ENCODE results near the gene ZEB1. TPM values are rescaled to one million over a fixed set of nuclear protein-coding genes. Genes with fewer than 3 reads are reported as not detected.

The ZEB1 gene
- total RNA-seq, 4 donors from 2014 or later = 22.4 to 61.1 (median 40.1) TPM

DNA sequence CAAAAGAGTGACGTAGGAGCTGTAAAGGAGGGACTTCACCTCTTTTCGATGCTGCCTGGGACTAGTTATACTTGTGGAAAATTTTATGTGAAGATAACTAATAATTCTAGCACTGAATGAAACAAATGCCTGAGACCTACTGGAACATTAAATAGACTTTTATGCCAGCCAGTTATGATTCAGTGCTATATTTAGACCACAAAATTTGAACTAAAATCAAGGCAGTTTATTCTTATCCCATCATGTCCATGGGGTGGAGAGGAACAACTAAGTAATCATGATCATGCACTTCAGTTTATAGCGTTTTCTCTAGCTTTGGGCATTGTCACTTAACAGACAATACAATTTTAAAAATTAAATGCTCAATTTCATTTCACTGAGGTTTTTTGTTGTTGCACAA, 76.7 kb downstream of the ZEB1 start:
- DNase-seq = no peak
- intact Hi-C loops (cut with DNase I; ENCODE audit: low total_unique reads) (no loop called here), in situ Hi-C loops (cut with MboI; ENCODE audit: low pct_ligation_motif_present in 1 of 4, low pct_unique_long_range_greater_than_20kb in 1 of 4, low sequenced_read_pairs in 3 of 4) (no loop called here)
- Histone ChIP-seq H3K9me3 (no peaks in the 10 kb centered on the region), H3K27ac (peak overlapping the region in 2 of 4 donors; percentile 15 to 43), H3K36me3 (no peaks in the 10 kb centered on the region), H3K4me3 (no peak overlapping the region), H3K4me1 (peaks cover 0 to 30% (median 4%) of the 10 kb centered on the region in 4 donors), H3K27me3 (no peaks in the 10 kb centered on the region)
- WGBS, 2 donors (ENCODE audit: low coverage in 1 of 2) = 60 to 63% methylated on average over 3 of the region's 3 CpGs
- TF ChIP-seq, protein P1, sequence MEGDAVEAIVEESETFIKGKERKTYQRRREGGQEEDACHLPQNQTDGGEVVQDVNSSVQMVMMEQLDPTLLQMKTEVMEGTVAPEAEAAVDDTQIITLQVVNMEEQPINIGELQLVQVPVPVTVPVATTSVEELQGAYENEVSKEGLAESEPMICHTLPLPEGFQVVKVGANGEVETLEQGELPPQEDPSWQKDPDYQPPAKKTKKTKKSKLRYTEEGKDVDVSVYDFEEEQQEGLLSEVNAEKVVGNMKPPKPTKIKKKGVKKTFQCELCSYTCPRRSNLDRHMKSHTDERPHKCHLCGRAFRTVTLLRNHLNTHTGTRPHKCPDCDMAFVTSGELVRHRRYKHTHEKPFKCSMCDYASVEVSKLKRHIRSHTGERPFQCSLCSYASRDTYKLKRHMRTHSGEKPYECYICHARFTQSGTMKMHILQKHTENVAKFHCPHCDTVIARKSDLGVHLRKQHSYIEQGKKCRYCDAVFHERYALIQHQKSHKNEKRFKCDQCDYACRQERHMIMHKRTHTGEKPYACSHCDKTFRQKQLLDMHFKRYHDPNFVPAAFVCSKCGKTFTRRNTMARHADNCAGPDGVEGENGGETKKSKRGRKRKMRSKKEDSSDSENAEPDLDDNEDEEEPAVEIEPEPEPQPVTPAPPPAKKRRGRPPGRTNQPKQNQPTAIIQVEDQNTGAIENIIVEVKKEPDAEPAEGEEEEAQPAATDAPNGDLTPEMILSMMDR (IDR thresholded peaks at IDR 0.05) = no peak
- no peak for TF ChIP-seq POLR2A (IDR thresholded peaks at IDR 0.05)
- no peak for TF ChIP-seq EP300 (IDR thresholded peaks at IDR 0.05; ENCODE audit: low read depth)

DNA sequence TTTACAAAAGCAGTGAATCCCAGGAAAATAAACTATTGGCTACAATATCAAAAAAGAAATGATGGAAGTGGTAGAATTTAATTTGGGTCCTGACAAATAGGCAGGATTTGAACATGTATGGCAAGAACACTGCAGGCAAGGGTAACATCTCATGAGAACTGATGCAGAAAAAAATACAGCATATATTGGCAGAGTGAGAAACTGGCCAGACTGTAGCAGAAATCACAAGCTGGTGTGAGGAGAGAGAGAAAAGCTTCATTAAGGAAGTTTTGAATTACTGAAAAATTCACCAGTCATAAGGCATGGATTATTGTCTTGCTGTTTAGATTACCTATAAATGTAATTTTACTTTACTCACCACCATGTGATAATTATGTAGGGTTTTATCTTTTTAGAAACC, 77.4 kb downstream of the ZEB1 start:
- DNase-seq = no peak
- no peak overlapping the region for H3K4me3 ChIP-seq
- H3K9me3 ChIP-seq = no peaks in the 10 kb centered on the region
- intact Hi-C loops (cut with DNase I; ENCODE audit: low total_unique reads) = no loop called here
- no peak overlapping the region for H3K27ac ChIP-seq
- H3K4me1 ChIP-seq = peaks cover 0 to 30% (median 4%) of the 10 kb centered on the region in 4 donors
- TF ChIP-seq EP300 (IDR thresholded peaks at IDR 0.05; ENCODE audit: low read depth) = no peak
- in situ Hi-C loops (cut with MboI; ENCODE audit: low pct_ligation_motif_present in 1 of 4, low pct_unique_long_range_greater_than_20kb in 1 of 4, low sequenced_read_pairs in 3 of 4) = no loop called here
- H3K27me3 ChIP-seq = no peaks in the 10 kb centered on the region
- no peaks in the 10 kb centered on the region for H3K36me3 ChIP-seq

DNA sequence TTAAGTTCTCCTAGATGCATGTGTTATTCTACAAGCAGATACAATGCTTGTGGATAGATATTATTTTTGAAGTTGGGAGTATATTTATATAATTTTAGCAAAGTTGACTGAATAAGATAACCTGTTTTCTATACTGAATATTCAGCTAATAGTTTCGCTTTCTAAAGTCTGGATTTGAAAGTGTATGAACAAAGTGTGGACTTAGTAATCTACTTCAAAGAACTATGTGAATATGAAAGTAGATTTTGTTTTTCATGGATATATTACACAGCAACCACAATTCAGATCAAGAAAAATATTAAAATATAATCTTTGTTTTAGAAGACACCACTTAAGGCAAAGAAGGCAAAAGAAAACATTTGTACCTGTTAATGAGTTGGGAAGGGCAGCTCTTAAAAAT, 78.8 kb downstream of the ZEB1 start:
- TF ChIP-seq, protein P1 (IDR thresholded peaks at IDR 0.05) = no peak

DNA sequence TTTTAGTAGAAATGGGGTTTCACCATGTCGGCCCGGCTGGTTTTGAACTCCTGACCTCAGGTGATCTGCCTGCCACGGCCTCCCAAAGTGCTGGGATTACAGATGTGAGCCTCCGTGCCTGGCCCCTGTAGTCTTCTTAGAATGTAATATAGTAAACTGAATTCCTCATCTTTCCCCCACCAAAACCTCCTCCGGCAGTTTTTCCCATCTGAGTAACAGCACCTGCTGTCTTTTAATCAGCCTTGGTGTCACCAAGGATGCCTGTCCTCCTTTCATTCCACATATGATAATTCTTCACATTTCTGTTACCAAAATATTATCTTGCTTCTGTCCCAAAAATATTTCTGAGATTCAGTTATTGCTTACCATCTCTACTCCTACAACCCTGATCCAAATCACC, 80.2 kb downstream of the ZEB1 start:
- 86 to 96% methylated on average over 1 to 5 of the region's 5 CpGs for WGBS, 2 donors (ENCODE audit: low coverage in 1 of 2)
- TF ChIP-seq POLR2AphosphoS5 (IDR thresholded peaks at IDR 0.05) (no peak), EP300 (IDR thresholded peaks at IDR 0.05; ENCODE audit: low read depth) (no peak), POLR2A (IDR thresholded peaks at IDR 0.05) (no peak)
- TF ChIP-seq, protein P1 (IDR thresholded peaks at IDR 0.05) = no peak
- Histone ChIP-seq H3K4me3 (no peak overlapping the region), H3K36me3 (no peaks in the 10 kb centered on the region), H3K27ac (no peak overlapping the region), H3K27me3 (no peaks in the 10 kb centered on the region), H3K4me1 (peaks cover 0 to 29% (median 4%) of the 10 kb centered on the region in 4 donors), H3K9me3 (no peaks in the 10 kb centered on the region)
- in situ Hi-C loops (cut with MboI; ENCODE audit: low pct_ligation_motif_present in 1 of 4, low pct_unique_long_range_greater_than_20kb in 1 of 4, low sequenced_read_pairs in 3 of 4) (no loop called here), intact Hi-C loops (cut with DNase I; ENCODE audit: low total_unique reads) (no loop called here)
- DNase-seq = no peak

More for the DNA sequence above, 78.8 kb downstream of the ZEB1 start:
- 94 to 100% methylated on average over 1 of the region's 1 CpG for WGBS, 2 donors (ENCODE audit: low coverage in 1 of 2)
- Histone ChIP-seq H3K36me3 (no peaks in the 10 kb centered on the region), H3K4me3 (no peak overlapping the region), H3K4me1 (peaks cover 0 to 34% (median 4%) of the 10 kb centered on the region in 4 donors), H3K27ac (no peak overlapping the region), H3K9me3 (no peaks in the 10 kb centered on the region), H3K27me3 (no peaks in the 10 kb centered on the region)
- in situ Hi-C loops (cut with MboI; ENCODE audit: low pct_ligation_motif_present in 1 of 4, low pct_unique_long_range_greater_than_20kb in 1 of 4, low sequenced_read_pairs in 3 of 4) (no loop called here), intact Hi-C loops (cut with DNase I; ENCODE audit: low total_unique reads) (no loop called here)
- DNase-seq = no peak

DNA sequence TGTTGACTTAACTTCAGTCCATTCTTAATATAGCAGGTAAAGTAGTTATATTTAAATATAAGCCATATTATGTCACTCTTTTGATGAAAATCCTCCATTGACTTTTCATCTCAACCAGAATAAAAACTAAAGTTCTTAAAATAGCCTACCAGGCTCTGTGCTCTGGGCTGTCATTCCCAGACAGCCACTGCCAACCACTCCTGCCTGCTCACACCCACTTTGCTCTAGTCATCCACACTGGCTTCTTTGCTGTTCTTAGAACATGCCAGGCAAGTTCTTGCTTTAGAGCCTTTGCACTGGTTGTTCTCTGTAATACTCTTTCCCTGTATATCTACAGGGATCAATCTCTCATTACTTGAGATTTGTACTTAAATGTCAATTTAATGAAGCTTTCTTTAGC, 80.6 kb downstream of the ZEB1 start:
- intact Hi-C loops (cut with DNase I; ENCODE audit: low total_unique reads) = no loop called here
- in situ Hi-C loops (cut with MboI; ENCODE audit: low pct_ligation_motif_present in 1 of 4, low pct_unique_long_range_greater_than_20kb in 1 of 4, low sequenced_read_pairs in 3 of 4) = no loop called here
- Histone ChIP-seq H3K4me3 (no peak overlapping the region), H3K27me3 (no peaks in the 10 kb centered on the region), H3K4me1 (peaks cover 0 to 27% (median 4%) of the 10 kb centered on the region in 4 donors), H3K36me3 (no peaks in the 10 kb centered on the region), H3K9me3 (no peaks in the 10 kb centered on the region), H3K27ac (no peak overlapping the region)
- TF ChIP-seq EP300 (IDR thresholded peaks at IDR 0.05; ENCODE audit: low read depth) (no peak), POLR2AphosphoS5 (IDR thresholded peaks at IDR 0.05) (no peak), POLR2A (IDR thresholded peaks at IDR 0.05) (no peak)
- TF ChIP-seq, protein P1 (IDR thresholded peaks at IDR 0.05) = no peak
- no peak for DNase-seq

Measured in transverse colon (tissue), 4 donors.